HCT116 (cell line): ENCODE measurements around the gene ATP10B. TPM values are rescaled to one million over a fixed set of nuclear protein-coding genes. Genes with fewer than 3 reads are reported as not detected.

Experiments used
- ATAC-seq: fragments of 200-7000 bp; cut with Tn5 transposase; 2 replicates; pipeline ENCODE4 v1.9.1; 2020; ENCODE audit warnings: mild to moderate bottlenecking, moderate library complexity
- BruUV-seq: library from RNA; stranded (reverse); fragments of 400-500 nt; replicated peaks from 2 replicates; lab custom pipeline; 2021; lab: Mats Ljungman, UMichigan
- CTCF ChIA-PET: fragments of 300-600 bp; sonication (Branson Sonifier 250); formaldehyde crosslinking; loops from one replicate; lab custom pipeline; 2021; ENCODE audit warnings: antibody characterized with exemption; lab: Charles Lee
- POLR2A ChIA-PET: fragments of 300-600, 350-600 bp; sonication (Branson Sonifier 250); formaldehyde crosslinking; loops from one replicate; lab custom pipeline; 2021; ENCODE audit warnings: antibody characterized with exemption; lab: Charles Lee
- RAD21 ChIA-PET, 2 experiments: fragments of 300-600 bp; sonication (Branson Sonifier 250); formaldehyde crosslinking; loops; one replicate each; lab custom pipeline; 2023; ENCODE audit warnings: low total read pairs in 2 of 2; ENCODE audit not compliant: uncharacterized antibody in 2 of 2, unreplicated experiment in 2 of 2, low non-redundant PET in 1 of 2; lab: Charles Lee
- DNase-seq: peaks from one replicate; pipeline ENCODE4 v3.0.0-alpha.2; 2010; ENCODE audit warnings: low read depth, low spot score
- H2AFZ ChIP-seq: fragments of 200-600 bp; shearing (Covaris generic), sonication (generic); 2 replicates; pipeline ENCODE4 v1.6.1; 2017; ENCODE audit warnings: low read depth, mixed run types, mixed read lengths, antibody characterized with exemption, low read length; ENCODE audit not compliant: poor library complexity, severe bottlenecking
- H3K27ac ChIP-seq: 2 replicates; pipeline ENCODE4 v1.5.1; 2012; ENCODE audit warnings: low read depth, low read length
- H3K27me3 ChIP-seq: fragments of 200-600 bp; sonication (generic); 2 replicates; pipeline ENCODE4 v1.6.1; 2016; ENCODE audit warnings: mixed run types, low read length, mixed read lengths; ENCODE audit not compliant: insufficient read depth
- H3K36me3 ChIP-seq, 2 experiments: fragments of 200-500 bp in 1 of 2; fragments of 200-600 bp in 1 of 2; sonication (Bioruptor generic) in 1 of 2; sonication (generic) in 1 of 2; 2 replicates each; pipeline versions ENCODE4 v1.5.1 to v1.6.1; 2014 to 2016; ENCODE audit warnings: low read length in 2 of 2, inconsistent platforms in 1 of 2, mixed read lengths in 1 of 2, mixed run types in 1 of 2; ENCODE audit not compliant: insufficient read depth in 2 of 2, control insufficient read depth in 1 of 2
- H3K4me1 ChIP-seq, 2 experiments: fragments of 200-600 bp in 1 of 2; sonication (generic) in 1 of 2; 2 replicates each; pipeline versions ENCODE4 v1.5.1 to v1.6.1; 2012 to 2017; ENCODE audit warnings: low read length in 2 of 2, inconsistent platforms in 1 of 2, mild to moderate bottlenecking in 1 of 2, mixed read lengths in 1 of 2, mixed run types in 1 of 2, moderate library complexity in 1 of 2; ENCODE audit not compliant: insufficient read depth in 2 of 2, control insufficient read depth in 1 of 2
- H3K4me2 ChIP-seq: fragments of 200-600 bp; sonication (generic); 2 replicates; pipeline ENCODE4 v1.6.1; 2017; ENCODE audit warnings: mixed run types, low read length, mixed read lengths
- H3K4me3 ChIP-seq, 2 experiments: fragments of 200-600 bp in 1 of 2; sonication (generic) in 1 of 2; replicated peaks in 1 of 2; 2 replicates each; pipeline ENCODE4 v1.5.1; 2011 to 2016; ENCODE audit warnings: low read length in 2 of 2, control low read depth in 1 of 2, low read depth in 1 of 2, mild to moderate bottlenecking in 1 of 2, mixed read lengths in 1 of 2, mixed run types in 1 of 2
- H3K79me2 ChIP-seq: fragments of 200-600 bp; sonication (generic); 2 replicates; pipeline ENCODE4 v1.6.1; 2017; ENCODE audit warnings: mild to moderate bottlenecking, mixed run types, low read length, moderate library complexity, mixed read lengths; ENCODE audit not compliant: insufficient read depth
- H3K9ac ChIP-seq: fragments of 200-600 bp; sonication (generic); 2 replicates; pipeline ENCODE4 v1.6.1; 2016; ENCODE audit warnings: low read length, mixed read lengths
- H3K9me2 ChIP-seq: fragments of 200-600 bp; sonication (generic), shearing (Covaris generic); 2 replicates; pipeline ENCODE4 v1.6.1; 2017; ENCODE audit warnings: mixed run types, mild to moderate bottlenecking, moderate library complexity; ENCODE audit not compliant: insufficient read depth
- H3K9me3 ChIP-seq, 2 experiments: fragments of 200-500 bp in 1 of 2; fragments of 200-600 bp in 1 of 2; sonication (Bioruptor generic) in 1 of 2; sonication (generic) in 1 of 2; 2 replicates each; pipeline ENCODE4 v1.6.1; 2014 to 2017; ENCODE audit warnings: low read length in 2 of 2, mixed read lengths in 2 of 2, inconsistent platforms in 1 of 2, low read depth in 1 of 2, mild to moderate bottlenecking in 1 of 2, mixed run types in 1 of 2, moderate library complexity in 1 of 2; ENCODE audit not compliant: control insufficient read depth in 1 of 2, insufficient read depth in 1 of 2
- H4K20me1 ChIP-seq: fragments of 200-600 bp; sonication (generic), shearing (Covaris generic); 2 replicates; pipeline ENCODE4 v1.6.1; 2017; ENCODE audit warnings: mixed run types, mild to moderate bottlenecking, moderate library complexity; ENCODE audit not compliant: insufficient read depth
- ATF3 ChIP-seq: IDR thresholded peaks from 2 replicates; pipeline ENCODE4 v1.6.1; 2012
- CTCF ChIP-seq, 3 experiments: fragments of 200-600 bp in 1 of 3; sonication (generic) in 1 of 3; IDR thresholded peaks in 2 of 3; conservative IDR thresholded peaks in 1 of 3; 2 replicates each; pipeline ENCODE4 v1.5.1; 2012 to 2017; ENCODE audit warnings: low read depth in 2 of 3, low read length in 2 of 3, antibody characterized with exemption in 1 of 3, borderline replicate concordance in 1 of 3, control low read depth in 1 of 3, mild to moderate bottlenecking in 1 of 3, mixed read lengths in 1 of 3, mixed run types in 1 of 3, moderate library complexity in 1 of 3; ENCODE audit not compliant: insufficient read depth in 1 of 3
- FOSL1 ChIP-seq: IDR thresholded peaks from 2 replicates; pipeline ENCODE4 v1.6.1; 2012; ENCODE audit warnings: low read depth
- JUND ChIP-seq: IDR thresholded peaks from 2 replicates; pipeline ENCODE4 v1.6.1; 2012
- SP1 ChIP-seq: IDR thresholded peaks from 2 replicates; pipeline ENCODE4 v1.6.1; 2012; ENCODE audit warnings: low read depth
- TCF7L2 ChIP-seq: IDR thresholded peaks from 2 replicates; pipeline ENCODE4 v1.7.0; 2011; ENCODE audit warnings: borderline replicate concordance, inconsistent platforms; ENCODE audit not compliant: insufficient read depth, insufficient read length; ENCODE audit errors: extremely low read depth
- ZFX ChIP-seq: fragments of 450-650 bp; IDR thresholded peaks from 2 replicates; pipeline ENCODE4 v1.6.1; 2017
- ZNF274 ChIP-seq: fragments of 200-500 bp; sonication (Bioruptor generic); IDR thresholded peaks from 2 replicates; pipeline ENCODE4 v1.6.1; 2014; ENCODE audit warnings: mild to moderate bottlenecking, low read depth, low read length, inconsistent platforms
- intact Hi-C: fragments of 100-400 bp; cut with micrococcal nuclease; formaldehyde crosslinking; loops from 2 replicates; pipeline ENCODE4 v1.10.0; 2022
- total RNA-seq: library from RNA; stranded (reverse); gene quantifications from one replicate; pipeline ENCODE4 v1.2.1, GENCODE V29; 2021; ENCODE audit not compliant: unreplicated experiment
- TF ChIP-seq, protein P1 (sequence below): IDR thresholded peaks from 2 replicates; pipeline ENCODE4 v1.6.1; 2011; ENCODE audit warnings: mild to moderate bottlenecking, low read length, moderate library complexity; ENCODE audit not compliant: insufficient replicate concordance; ENCODE audit errors: extremely low read depth

The ATP10B gene
- total RNA-seq, 1 experiment from 2014 or later = 0.07 TPM

- H3K36me3 ChIP-seq = no peaks in the 10 kb centered on the region
- no peak for DNase-seq
- RAD21 ChIA-PET = no interaction called here
- no peak overlapping the region for H3K4me2 ChIP-seq
- H3K27ac ChIP-seq = no peak overlapping the region
- intact Hi-C loops = no loop called here
- ATAC-seq = no peak
- H3K9me3 ChIP-seq = no peaks in the 10 kb centered on the region
- no TSS peak for BruUV-seq
- no peaks in the 10 kb centered on the region for H3K79me2 ChIP-seq
- TF ChIP-seq ZFX = no peak
- TF ChIP-seq JUND = no peak
- TF ChIP-seq, protein P1, sequence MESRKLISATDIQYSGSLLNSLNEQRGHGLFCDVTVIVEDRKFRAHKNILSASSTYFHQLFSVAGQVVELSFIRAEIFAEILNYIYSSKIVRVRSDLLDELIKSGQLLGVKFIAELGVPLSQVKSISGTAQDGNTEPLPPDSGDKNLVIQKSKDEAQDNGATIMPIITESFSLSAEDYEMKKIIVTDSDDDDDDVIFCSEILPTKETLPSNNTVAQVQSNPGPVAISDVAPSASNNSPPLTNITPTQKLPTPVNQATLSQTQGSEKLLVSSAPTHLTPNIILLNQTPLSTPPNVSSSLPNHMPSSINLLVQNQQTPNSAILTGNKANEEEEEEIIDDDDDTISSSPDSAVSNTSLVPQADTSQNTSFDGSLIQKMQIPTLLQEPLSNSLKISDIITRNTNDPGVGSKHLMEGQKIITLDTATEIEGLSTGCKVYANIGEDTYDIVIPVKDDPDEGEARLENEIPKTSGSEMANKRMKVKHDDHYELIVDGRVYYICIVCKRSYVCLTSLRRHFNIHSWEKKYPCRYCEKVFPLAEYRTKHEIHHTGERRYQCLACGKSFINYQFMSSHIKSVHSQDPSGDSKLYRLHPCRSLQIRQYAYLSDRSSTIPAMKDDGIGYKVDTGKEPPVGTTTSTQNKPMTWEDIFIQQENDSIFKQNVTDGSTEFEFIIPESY = no peak
- TF ChIP-seq ATF3 = no peak
- TF ChIP-seq FOSL1 = no peak
- TF ChIP-seq CTCF (IDR thresholded peaks at IDR 0.05 in 2 of 3, conservative IDR thresholded peaks at IDR 0.05 in 1 of 3; ENCODE audit: borderline replicate concordance in 1 of 3, insufficient read depth in 1 of 3, low read depth in 2 of 3, low read length in 2 of 3) = no peak
- TF ChIP-seq ZNF274 = no peak
- no peak for TF ChIP-seq SP1
- no peak for TF ChIP-seq TCF7L2
- POLR2A ChIA-PET = no interaction called here
- no peak overlapping the region for H3K4me3 ChIP-seq
- H3K9me2 ChIP-seq = no peaks in the 10 kb centered on the region
- H3K4me1 ChIP-seq = no peaks in the 10 kb centered on the region
- no peak overlapping the region for H2AFZ ChIP-seq
- H4K20me1 ChIP-seq = no peaks in the 10 kb centered on the region
- H3K9ac ChIP-seq = no peak overlapping the region
- H3K27me3 ChIP-seq = 0 out of 2 replicates have a peak, but pooled peaks cover 3% of the 10 kb centered on the region
- CTCF ChIA-PET = no interaction called here
Observed at GRCh38 chr5:160637357-160638090, 214.5 kb downstream of the ATP10B start.
